HEK293T (cell line): ENCODE results near the gene SH3RF3.

Source experiments
- CTCF ChIA-PET: fragments of 350-600 bp; formaldehyde crosslinking; extraction: SDS; loops from one replicate; lab custom pipeline; 2021; ENCODE audit warnings: antibody characterized with exemption, inconsistent platforms; lab: Yijun Ruan, JAX
- POLR2A ChIA-PET: fragments of 350-600 bp; formaldehyde crosslinking; extraction: SDS; loops from one replicate; lab custom pipeline; 2020; ENCODE audit warnings: antibody characterized with exemption, inconsistent platforms; lab: Yijun Ruan, JAX
- DNase-seq: peaks from one replicate; pipeline ENCODE4 v3.0.0; 2012; ENCODE audit warnings: mixed read lengths; ENCODE audit errors: extremely low spot score
- ARNT ChIP-seq: fragments of 450-650 bp; IDR thresholded peaks from 2 replicates; pipeline ENCODE4 v1.6.1; 2017; ENCODE audit warnings: mild to moderate bottlenecking
- BHLHE40 ChIP-seq: fragments of 450-650 bp; IDR thresholded peaks from 2 replicates; pipeline ENCODE4 v1.6.1; 2016; ENCODE audit warnings: mild to moderate bottlenecking, moderate library complexity, borderline replicate concordance
- CTBP1 ChIP-seq: fragments of 450-650 bp; IDR thresholded peaks from 2 replicates; pipeline ENCODE4 v1.6.1; 2016; ENCODE audit warnings: borderline replicate concordance
- ELF4 ChIP-seq: fragments of 450-650 bp; IDR thresholded peaks from 2 replicates; pipeline ENCODE4 v1.6.1; 2017; ENCODE audit warnings: antibody characterized with exemption
- FOXA1 ChIP-seq: fragments of 450-650 bp; IDR thresholded peaks from 2 replicates; pipeline ENCODE4 v1.6.1; 2016; ENCODE audit warnings: mild to moderate bottlenecking
- FOXK2 ChIP-seq: fragments of 450-650 bp; IDR thresholded peaks from 2 replicates; pipeline ENCODE4 v1.6.1; 2016; ENCODE audit warnings: mild to moderate bottlenecking
- FOXM1 ChIP-seq: fragments of 450-650 bp; IDR thresholded peaks from 2 replicates; pipeline ENCODE4 v1.6.1; 2017; ENCODE audit warnings: mild to moderate bottlenecking, borderline replicate concordance
- HDGF ChIP-seq: fragments of 450-650 bp; IDR thresholded peaks from 2 replicates; pipeline ENCODE4 v1.6.1; 2017; ENCODE audit warnings: antibody characterized with exemption, borderline replicate concordance
- L3MBTL2 ChIP-seq: fragments of 450-650 bp; conservative IDR thresholded peaks from 2 replicates; pipeline ENCODE4 v1.6.1; 2016; ENCODE audit warnings: mild to moderate bottlenecking
- LEF1 ChIP-seq: fragments of 450-650 bp; IDR thresholded peaks from 2 replicates; pipeline ENCODE4 v1.6.1; 2017; ENCODE audit warnings: mild to moderate bottlenecking, borderline replicate concordance
- NFRKB ChIP-seq: fragments of 450-650 bp; IDR thresholded peaks from 2 replicates; pipeline ENCODE4 v1.6.1; 2016; ENCODE audit warnings: mild to moderate bottlenecking, moderate library complexity
- SP1 ChIP-seq: fragments of 450-650 bp; IDR thresholded peaks from 2 replicates; pipeline ENCODE4 v1.6.1; 2017
- SUZ12 ChIP-seq: fragments of 450-650 bp; IDR thresholded peaks from 2 replicates; pipeline ENCODE4 v1.6.1; 2016; ENCODE audit warnings: mild to moderate bottlenecking
- TARDBP ChIP-seq: fragments of 450-650 bp; IDR thresholded peaks from 2 replicates; pipeline ENCODE4 v1.6.1; 2016
- ZNF384 ChIP-seq: fragments of 450-650 bp; IDR thresholded peaks from 2 replicates; pipeline ENCODE4 v1.6.1; 2016
- TF ChIP-seq, protein P1 (sequence below): fragments of 450-650 bp; IDR thresholded peaks from 2 replicates; pipeline ENCODE4 v1.6.1; 2016

SH3RF3 gene

DNA sequence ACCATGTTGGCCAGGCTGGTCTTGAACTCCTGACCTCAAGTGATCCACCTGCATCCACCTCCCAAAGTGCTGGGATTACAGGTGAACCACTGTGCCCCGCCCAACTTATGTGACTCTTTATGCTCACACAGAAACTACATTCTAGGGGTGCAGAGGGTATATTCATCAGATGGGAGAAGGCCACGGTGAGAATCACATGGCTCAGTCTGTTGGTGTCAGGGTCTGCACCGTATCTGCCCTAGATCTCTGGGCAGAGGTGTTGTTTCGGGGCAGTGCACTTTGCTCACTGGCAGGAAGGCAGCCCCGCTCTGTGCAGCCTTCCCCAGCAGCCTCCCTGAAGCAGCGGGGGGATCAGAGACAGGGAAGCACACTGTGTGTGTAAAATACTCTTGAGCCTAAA lies 76.4 kb downstream of the SH3RF3 start:
- CTCF ChIA-PET = no interaction called here
- no peak for DNase-seq
- no peak for TF ChIP-seq FOXM1
- no peak for TF ChIP-seq SP1
- no peak for TF ChIP-seq ZNF384
- no peak for TF ChIP-seq FOXA1
- TF ChIP-seq FOXK2 = no peak
- no peak for TF ChIP-seq ARNT
- TF ChIP-seq TARDBP = no peak
- TF ChIP-seq NFRKB = no peak
- no peak for TF ChIP-seq LEF1
- no peak for TF ChIP-seq SUZ12
- TF ChIP-seq ELF4 = no peak
- TF ChIP-seq, protein P1, sequence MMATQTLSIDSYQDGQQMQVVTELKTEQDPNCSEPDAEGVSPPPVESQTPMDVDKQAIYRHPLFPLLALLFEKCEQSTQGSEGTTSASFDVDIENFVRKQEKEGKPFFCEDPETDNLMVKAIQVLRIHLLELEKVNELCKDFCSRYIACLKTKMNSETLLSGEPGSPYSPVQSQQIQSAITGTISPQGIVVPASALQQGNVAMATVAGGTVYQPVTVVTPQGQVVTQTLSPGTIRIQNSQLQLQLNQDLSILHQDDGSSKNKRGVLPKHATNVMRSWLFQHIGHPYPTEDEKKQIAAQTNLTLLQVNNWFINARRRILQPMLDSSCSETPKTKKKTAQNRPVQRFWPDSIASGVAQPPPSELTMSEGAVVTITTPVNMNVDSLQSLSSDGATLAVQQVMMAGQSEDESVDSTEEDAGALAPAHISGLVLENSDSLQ = no peak
- no peak for TF ChIP-seq L3MBTL2
- no peak for TF ChIP-seq BHLHE40
- no peak for TF ChIP-seq CTBP1
- no peak for TF ChIP-seq HDGF
- POLR2A ChIA-PET = no interaction called here

DNA sequence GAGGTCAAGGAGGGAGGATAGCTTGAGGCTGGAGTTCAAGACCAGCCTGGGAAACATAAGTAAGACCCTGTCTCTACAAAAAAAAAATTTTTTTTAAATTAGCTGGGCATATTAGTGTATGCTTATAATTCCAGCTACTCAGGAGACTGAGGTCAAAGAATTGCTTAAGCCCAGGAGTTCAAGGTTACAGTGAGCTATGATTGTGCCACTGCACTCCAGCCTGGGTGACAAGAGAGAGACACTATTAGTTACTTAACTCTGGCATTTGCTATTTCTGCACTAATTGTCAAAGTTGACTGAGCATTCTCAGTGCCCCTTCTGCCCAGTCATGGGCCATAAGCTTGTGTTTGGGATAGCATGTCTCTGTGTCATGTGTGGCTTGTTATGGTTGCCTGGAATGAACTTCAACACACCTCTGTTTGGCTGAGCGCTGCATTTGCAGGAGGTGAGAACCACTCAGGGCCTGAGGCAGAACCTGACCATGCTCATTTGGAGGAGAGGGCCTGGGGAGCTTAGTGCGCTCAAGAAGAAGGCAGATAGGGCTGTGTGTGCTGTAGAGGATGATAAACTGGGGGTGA lies 77.7 kb downstream of the SH3RF3 start:
- TF ChIP-seq CTBP1 (no peak), TARDBP (no peak), BHLHE40 (no peak), NFRKB (no peak), ZNF384 (no peak), HDGF (no peak), ELF4 (no peak), SUZ12 (no peak), SP1 (no peak), FOXA1 (no peak), FOXK2 (no peak)
- TF ChIP-seq, protein P1 = no peak
- ChIA-PET CTCF (no interaction called here), POLR2A (no interaction called here)
- DNase-seq = no peak

DNA sequence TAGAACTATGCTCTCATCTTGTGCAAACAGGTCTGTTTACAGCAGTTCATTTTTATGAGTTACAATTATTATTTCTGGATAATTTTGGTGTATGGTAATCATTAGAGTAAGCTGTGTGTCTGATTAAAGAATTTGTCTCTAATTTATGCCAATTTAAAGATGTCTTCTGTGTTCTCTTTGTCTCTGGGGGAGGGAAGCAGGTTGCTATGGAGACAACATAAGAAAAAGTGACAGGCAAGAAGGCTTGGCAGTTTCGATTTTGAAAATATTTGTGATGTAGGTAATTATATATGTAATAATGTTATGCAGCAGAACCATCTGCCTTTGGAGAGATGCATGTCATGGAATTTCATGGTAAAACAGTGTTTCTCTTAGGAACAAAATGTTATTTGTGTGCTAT lies 78.2 kb downstream of the SH3RF3 start:
- TF ChIP-seq, protein P1 = no peak
- no peak for TF ChIP-seq FOXM1
- no peak for TF ChIP-seq CTBP1
- no peak for TF ChIP-seq BHLHE40
- no peak for TF ChIP-seq FOXK2
- no peak for TF ChIP-seq TARDBP
- no peak for TF ChIP-seq LEF1
- TF ChIP-seq SP1 = no peak
- TF ChIP-seq ELF4 = no peak
- TF ChIP-seq HDGF = no peak
- no peak for TF ChIP-seq FOXA1
- TF ChIP-seq ARNT = no peak
- CTCF ChIA-PET = no interaction called here
- POLR2A ChIA-PET = no interaction called here
- DNase-seq = no peak

DNA sequence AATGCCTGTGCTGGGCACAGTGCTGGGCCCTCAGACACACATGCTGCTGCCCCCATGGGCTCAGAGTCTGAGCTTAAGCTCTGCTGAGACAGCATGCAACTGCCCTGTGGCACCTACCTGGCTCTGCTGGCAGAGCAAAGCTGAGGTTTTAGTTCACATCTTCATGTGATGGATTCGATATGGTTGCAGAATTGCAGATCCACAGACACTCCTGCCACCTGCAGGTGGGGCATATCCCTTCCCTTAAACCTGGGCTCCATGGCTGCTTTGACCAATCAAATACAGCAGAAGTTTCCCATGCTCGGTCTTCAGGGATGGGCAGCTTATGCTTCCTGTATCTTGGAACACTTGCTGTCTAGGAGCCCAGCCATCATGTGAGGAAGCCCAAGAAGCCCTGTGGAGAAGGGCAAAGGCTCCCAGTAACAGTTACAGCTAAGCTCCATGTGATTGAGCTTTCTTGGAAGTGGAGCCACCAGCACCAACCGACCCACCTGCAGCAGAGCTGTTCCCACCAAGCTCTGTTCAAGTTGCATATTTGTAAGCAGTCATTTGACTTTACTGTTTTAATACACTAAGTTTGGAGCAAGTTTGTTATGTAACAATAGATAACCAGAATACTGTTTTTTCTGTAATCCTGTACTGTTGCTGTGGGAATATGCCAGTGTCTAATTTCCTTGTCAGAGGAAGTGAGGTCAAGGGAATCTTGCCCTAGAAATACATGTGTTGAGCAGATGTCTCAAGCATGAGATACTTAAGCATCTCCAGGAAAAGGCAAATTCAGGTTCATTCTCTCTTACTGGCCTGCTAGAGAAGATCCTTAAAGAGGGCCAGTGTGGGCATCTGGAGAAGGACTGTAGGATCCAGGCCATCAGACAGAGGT lies 79.3 kb downstream of the SH3RF3 start:
- ChIA-PET POLR2A (no interaction called here), CTCF (no interaction called here)
- DNase-seq = no peak
- TF ChIP-seq CTBP1 = no peak
- TF ChIP-seq FOXM1 = no peak
- no peak for TF ChIP-seq TARDBP
- TF ChIP-seq, protein P1 = no peak
- TF ChIP-seq FOXK2 = no peak
- no peak for TF ChIP-seq BHLHE40
- TF ChIP-seq ZNF384 = no peak
- no peak for TF ChIP-seq SUZ12
- TF ChIP-seq LEF1 = no peak
- no peak for TF ChIP-seq NFRKB
- no peak for TF ChIP-seq SP1
- TF ChIP-seq ARNT = no peak
- TF ChIP-seq FOXA1 = no peak
- no peak for TF ChIP-seq L3MBTL2
- no peak for TF ChIP-seq HDGF
- TF ChIP-seq ELF4 = no peak

DNA sequence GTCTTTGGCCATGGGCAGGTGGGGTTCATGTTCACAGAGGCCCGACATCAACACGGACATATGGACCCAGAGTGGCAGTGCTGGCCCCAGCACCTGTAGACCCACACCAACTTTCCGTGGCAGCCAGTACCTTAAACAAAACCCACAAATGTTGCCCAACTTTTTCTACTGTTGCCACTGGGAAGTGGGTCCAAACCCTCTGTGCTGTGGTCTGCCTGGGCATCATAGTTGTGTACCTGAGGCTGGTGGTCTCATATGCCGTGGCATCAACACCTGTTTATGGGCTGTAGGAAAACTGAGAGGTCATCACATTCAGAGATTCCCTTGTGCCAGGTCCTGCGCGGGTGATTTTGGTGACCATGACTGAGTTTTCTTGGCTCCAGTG lies 79.9 kb downstream of the SH3RF3 start:
- ChIA-PET POLR2A (no interaction called here), CTCF (no interaction called here)

More for the DNA sequence above, 79.9 kb downstream of the SH3RF3 start:
- DNase-seq = no peak
- TF ChIP-seq BHLHE40 = no peak
- no peak for TF ChIP-seq SUZ12
- TF ChIP-seq TARDBP = no peak
- TF ChIP-seq SP1 = no peak
- TF ChIP-seq FOXA1 = no peak
- no peak for TF ChIP-seq FOXM1
- no peak for TF ChIP-seq NFRKB
- TF ChIP-seq, protein P1 = no peak
- no peak for TF ChIP-seq LEF1
- no peak for TF ChIP-seq ARNT
